Spleen (tissue), 11 donors: ENCODE measurements around the gene BNC1. TPM values are rescaled to one million over a fixed set of nuclear protein-coding genes. Genes with fewer than 3 reads are reported as not detected.

Experiments used
- DNase-seq: peaks from one replicate; pipeline ENCODE4 v3.0.0-alpha.2; 2020
- H3K27ac ChIP-seq, 8 donors: fragments of 200-600 bp; sonication (generic) in 7 of 8; 1 replicate in 4 of 8; 2 replicates in 4 of 8; pipeline versions ENCODE4 v1.5.0 to v1.8.0; 2016 to 2021; ENCODE audit warnings: inconsistent platforms in 4 of 8, mild to moderate bottlenecking in 4 of 8, moderate library complexity in 1 of 8
- H3K27me3 ChIP-seq, 7 donors: fragments of 200-600 bp; sonication (generic) in 6 of 7; replicated peaks in 1 of 7; 1 replicate in 4 of 7; 2 replicates in 3 of 7; pipeline versions ENCODE4 v1.5.0 to v1.8.0; 2016 to 2021; ENCODE audit warnings: inconsistent platforms in 3 of 7, mild to moderate bottlenecking in 1 of 7
- H3K36me3 ChIP-seq, 6 donors: fragments of 200-600 bp; sonication (generic) in 5 of 6; 1 replicate in 4 of 6; 2 replicates in 2 of 6; pipeline versions ENCODE4 v1.5.0 to v1.8.0; 2016 to 2021; ENCODE audit warnings: inconsistent platforms in 2 of 6
- H3K4me1 ChIP-seq, 6 donors: fragments of 200-600 bp; sonication (generic) in 5 of 6; 1 replicate in 3 of 6; 2 replicates in 3 of 6; pipeline versions ENCODE4 v1.5.0 to v1.8.0; 2016 to 2021; ENCODE audit warnings: inconsistent platforms in 3 of 6
- H3K4me3 ChIP-seq, 8 donors: fragments of 200-600 bp; sonication (generic) in 7 of 8; 1 replicate in 4 of 8; 2 replicates in 4 of 8; pipeline versions ENCODE4 v1.5.0 to v1.8.0; 2016 to 2021; ENCODE audit warnings: inconsistent platforms in 4 of 8, mild to moderate bottlenecking in 4 of 8, moderate library complexity in 2 of 8
- H3K9me3 ChIP-seq, 8 donors: fragments of 200-600 bp; sonication (generic) in 7 of 8; 1 replicate in 4 of 8; 2 replicates in 4 of 8; pipeline versions ENCODE4 v1.5.0 to v1.8.0; 2016 to 2021; ENCODE audit warnings: inconsistent platforms in 4 of 8
- CTCF ChIP-seq, 11 experiments: fragments of 200-600 bp in 7 of 11; fragments of 450-650 bp in 4 of 11; sonication (generic) in 4 of 11; IDR thresholded peaks in 8 of 11; conservative IDR thresholded peaks in 3 of 11; 1 replicate in 7 of 11; 2 replicates in 4 of 11; pipeline versions ENCODE4 v1.4.0 to v1.8.0; 2016 to 2021; ENCODE audit warnings: antibody characterized with exemption in 11 of 11, inconsistent platforms in 4 of 11, mild to moderate bottlenecking in 1 of 11
- POLR2A ChIP-seq, 3 donors: fragments of 450-650 bp; IDR thresholded peaks; one replicate each; pipeline ENCODE4 v1.5.1; 2017; ENCODE audit warnings: antibody characterized with exemption in 3 of 3, mild to moderate bottlenecking in 1 of 3
- POLR2AphosphoS5 ChIP-seq, 3 donors: sonication (generic); formaldehyde crosslinking; IDR thresholded peaks; one replicate each; pipeline ENCODE4 v1.5.1; 2017; ENCODE audit warnings: antibody characterized with exemption in 3 of 3
- WGBS, 5 donors: extraction: QIAGEN DNeasy Blood & Tissue Kit in 3 of 5; methylation state at CpG; one replicate each; pipeline versions ENCODE4 v1.1.5 to v1.1.7; 2013 to 2018; 5-methylcytosine and 5-hydroxymethylcytosine counted together
- intact Hi-C: fragments of 100-400 bp; cut with DNase I; formaldehyde crosslinking; loops from one replicate; pipeline ENCODE4 v1.15.0; 2023; ENCODE audit warnings: low total_unique reads
- polyA plus RNA-seq, 3 donors: library from polyadenylated mRNA; stranded (reverse); fragments of 200-250 nt; gene quantifications; one replicate each; pipeline ENCODE4 v1.2.1, GENCODE V29; 2013
- total RNA-seq, 7 donors: library from RNA; depleted of rRNA in 3 of 7; stranded (reverse); fragments of >200 nt in 3 of 7; fragmentation: NEBNext Ultra II Directional in 4 of 7; extraction: Animal tissue kit (Norgen Biotek cat#: 25700) in 4 of 7; gene quantifications; one replicate each; pipeline versions ENCODE4 v1.1.0 to v1.2.1, GENCODE V29; 2016 to 2021
- donor health status: healthy with polysubstance abuse.
- donor health status: DM: no; HTN: no; CAD: no; lungs with moderate emphysema.
- donor health status: DM: no; HTN: no; CAD: no.
- donor health status: Bipolar disorder and iron deficiency.
- donor health status: healthy.
- donor health status: DM: no; HTN: no; CAD: no.
- donor health status: DM: yes; HTN: yes; CAD: no.

Gene BNC1
- total and polyA plus RNA-seq, 10 donors = 0.02 to 0.41 (median 0.14) TPM; not detected in 2

GRCh38 chr15:83210619-83211018 lies 73.8 kb downstream of the BNC1 start:
- WGBS, 5 donors = 58 to 88% (median 74%) methylated on average over 3 of the region's 3 CpGs
- peaks cover 0 to 5% (median 0%) of the 10 kb centered on the region in 8 donors for H3K9me3 ChIP-seq
- TF ChIP-seq CTCF (IDR thresholded peaks at IDR 0.05 in 8 of 11, conservative IDR thresholded peaks at IDR 0.05 in 3 of 11) (no peak), POLR2AphosphoS5 (IDR thresholded peaks at IDR 0.05) (no peak), POLR2A (IDR thresholded peaks at IDR 0.05) (no peak)
- H3K4me1 ChIP-seq = peaks cover 0 to 27% (median 20%) of the 10 kb centered on the region in 6 donors
- no peak overlapping the region for H3K27ac ChIP-seq
- DNase-seq = no peak
- intact Hi-C loops = no loop called here
- H3K36me3 ChIP-seq = no peaks in the 10 kb centered on the region
- H3K4me3 ChIP-seq = no peak overlapping the region
- peaks cover 0 to 46% (median 23%) of the 10 kb centered on the region in 7 donors for H3K27me3 ChIP-seq

DNA sequence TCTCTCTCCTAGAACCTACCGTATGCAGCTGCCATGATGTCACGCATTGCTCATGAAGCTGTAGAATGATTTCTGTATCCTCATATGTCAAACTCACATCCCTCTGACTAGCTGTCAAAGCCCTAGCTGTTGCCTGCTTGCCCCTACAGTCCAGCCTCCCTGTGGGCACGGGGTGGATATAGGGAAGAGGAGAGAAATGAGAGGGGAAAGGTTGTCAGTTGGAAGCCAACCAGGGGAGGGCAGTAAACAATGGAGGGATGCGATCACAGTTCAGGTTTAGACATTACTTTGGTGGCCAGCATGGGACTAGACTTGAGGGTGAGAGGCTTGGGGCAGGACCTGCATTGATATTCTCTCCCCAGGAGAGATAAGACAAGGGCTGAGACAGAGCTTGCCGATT lies 75.1 kb downstream of the BNC1 start:
- no peaks in the 10 kb centered on the region for H3K9me3 ChIP-seq
- no peak for TF ChIP-seq CTCF (IDR thresholded peaks at IDR 0.05 in 8 of 11, conservative IDR thresholded peaks at IDR 0.05 in 3 of 11)
- TF ChIP-seq POLR2A (IDR thresholded peaks at IDR 0.05) = no peak
- no peak for TF ChIP-seq POLR2AphosphoS5 (IDR thresholded peaks at IDR 0.05)
- no peak for DNase-seq
- WGBS, 5 donors = 78 to 87% (median 86%) methylated on average over 5 of the region's 5 CpGs
- H3K27me3 ChIP-seq = peaks cover 0 to 46% (median 23%) of the 10 kb centered on the region in 7 donors
- intact Hi-C loops = no loop called here
- no peak overlapping the region for H3K27ac ChIP-seq
- no peaks in the 10 kb centered on the region for H3K36me3 ChIP-seq
- no peak overlapping the region for H3K4me3 ChIP-seq
- peaks cover 0 to 40% (median 21%) of the 10 kb centered on the region in 6 donors for H3K4me1 ChIP-seq

GRCh38 chr15:83208367-83208661 lies 76.2 kb downstream of the BNC1 start:
- intact Hi-C loops = no loop called here
- 14 to 18% (median 17%) methylated on average over 10 to 11 of the region's 11 CpGs for WGBS, 5 donors

More at GRCh38 chr15:83208367-83208661, 76.2 kb downstream of the BNC1 start:
- Histone ChIP-seq H3K4me3 (peak overlapping the region; percentile 43 to 90 (median 75)), H3K27me3 (peaks cover 0 to 46% (median 23%) of the 10 kb centered on the region in 7 donors), H3K36me3 (no peaks in the 10 kb centered on the region), H3K27ac (peak overlapping the region; percentile 44 to 94 (median 91)), H3K4me1 (peaks cover 0 to 49% (median 21%) of the 10 kb centered on the region in 6 donors), H3K9me3 (no peaks in the 10 kb centered on the region)
- TF ChIP-seq POLR2AphosphoS5 (IDR thresholded peaks at IDR 0.05) = no peak
- TF ChIP-seq CTCF (IDR thresholded peaks at IDR 0.05 in 8 of 11, conservative IDR thresholded peaks at IDR 0.05 in 3 of 11) = no peak
- no peak for TF ChIP-seq POLR2A (IDR thresholded peaks at IDR 0.05)
- DNase-seq = no peak
